ENCODE results near the gene CMTM4.

- TF ChIP-seq CTCF (conservative IDR thresholded peaks at IDR 0.05; ENCODE audit: low read length) (no peak), EZH2phosphoT487 (IDR thresholded peaks at IDR 0.05; ENCODE audit: borderline replicate concordance) (no peak)
Observed at GRCh38 chr16:66691234-66691633, 5.3 kb downstream of the CMTM4 start.
